ENCODE results near the gene ZDHHC4. TPM values are rescaled to one million over a fixed set of nuclear protein-coding genes. Genes with fewer than 3 reads are reported as not detected.
"Not testable (repeated sequence)": the region's sequence is repeated elsewhere in the genome, so short reads cannot be mapped to it uniquely, and the experiment has no call there.

Gene ZDHHC4
- polyA plus RNA-seq, 2 donors, result 13.6 to 26.1 TPM

- Histone ChIP-seq H3K27ac (ENCODE audit: low read depth in 2 of 2, low read length in 1 of 2) (no peak overlapping the region), H3K4me1 (ENCODE audit: control insufficient read depth in 2 of 2, insufficient read depth in 2 of 2, low read length in 1 of 2) (no peaks in the 10 kb centered on the region), H3K9me3 (ENCODE audit: control insufficient read depth in 2 of 2, insufficient read depth in 1 of 2, low read depth in 1 of 2, low read length in 1 of 2) (no peaks in the 10 kb centered on the region), H3K27me3 (ENCODE audit: control insufficient read depth in 1 of 2, insufficient read depth in 2 of 2, low read length in 2 of 2) (no peaks in the 10 kb centered on the region), H3K36me3 (ENCODE audit: control insufficient read depth in 2 of 2, insufficient read depth in 2 of 2, low read length in 1 of 2) (no peaks in the 10 kb centered on the region), H3K4me3 (ENCODE audit: low read depth in 1 of 2, low read length in 2 of 2) (no peak overlapping the region)
- WGBS, 2 donors, result 35 to 45% methylated on average over 3 of the region's 3 CpGs
These were observed 17.4 kb upstream of the ZDHHC4 start for GRCh38 chr7:6559896-6560295.

- Histone ChIP-seq H3K4me1 (ENCODE audit: control insufficient read depth in 2 of 2, insufficient read depth in 2 of 2, low read length in 1 of 2) (no peaks in the 10 kb centered on the region), H3K27me3 (ENCODE audit: control insufficient read depth in 1 of 2, insufficient read depth in 2 of 2, low read length in 2 of 2) (no peaks in the 10 kb centered on the region), H3K36me3 (ENCODE audit: control insufficient read depth in 2 of 2, insufficient read depth in 2 of 2, low read length in 1 of 2) (no peaks in the 10 kb centered on the region), H3K27ac (ENCODE audit: low read depth in 2 of 2, low read length in 1 of 2) (no peak overlapping the region), H3K4me3 (ENCODE audit: low read depth in 1 of 2, low read length in 2 of 2) (no peak overlapping the region), H3K9me3 (ENCODE audit: control insufficient read depth in 2 of 2, insufficient read depth in 1 of 2, low read depth in 1 of 2, low read length in 1 of 2) (no peaks in the 10 kb centered on the region)
- WGBS, 2 donors, result 84 to 89% methylated on average over 1 of the region's 1 CpG
These were observed 15.1 kb upstream of the ZDHHC4 start for GRCh38 chr7:6562106-6562505.

GRCh38 chr7:6563936-6564770 is 13.1 kb upstream of the ZDHHC4 start:
- Histone ChIP-seq H3K36me3 (ENCODE audit: control insufficient read depth in 2 of 2, insufficient read depth in 2 of 2, low read length in 1 of 2) (no peaks in the 10 kb centered on the region), H3K27me3 (ENCODE audit: control insufficient read depth in 1 of 2, insufficient read depth in 2 of 2, low read length in 2 of 2) (no peaks in the 10 kb centered on the region), H3K9me3 (ENCODE audit: control insufficient read depth in 2 of 2, insufficient read depth in 1 of 2, low read depth in 1 of 2, low read length in 1 of 2) (no peaks in the 10 kb centered on the region), H3K27ac (ENCODE audit: low read depth in 2 of 2, low read length in 1 of 2) (no peak overlapping the region), H3K4me1 (ENCODE audit: control insufficient read depth in 2 of 2, insufficient read depth in 2 of 2, low read length in 1 of 2) (no peaks in the 10 kb centered on the region), H3K4me3 (ENCODE audit: low read depth in 1 of 2, low read length in 2 of 2) (no peak overlapping the region)
- 78 to 84% methylated on average over 12 of the region's 12 CpGs for WGBS, 2 donors

- Histone ChIP-seq H3K4me1 (ENCODE audit: control insufficient read depth in 2 of 2, insufficient read depth in 2 of 2, low read length in 1 of 2) (no peaks in the 10 kb centered on the region), H3K27me3 (ENCODE audit: control insufficient read depth in 1 of 2, insufficient read depth in 2 of 2, low read length in 2 of 2) (no peaks in the 10 kb centered on the region), H3K36me3 (ENCODE audit: control insufficient read depth in 2 of 2, insufficient read depth in 2 of 2, low read length in 1 of 2) (no peaks in the 10 kb centered on the region), H3K4me3 (ENCODE audit: low read depth in 1 of 2, low read length in 2 of 2) (no peak overlapping the region), H3K27ac (ENCODE audit: low read depth in 2 of 2, low read length in 1 of 2) (no peak overlapping the region), H3K9me3 (ENCODE audit: control insufficient read depth in 2 of 2, insufficient read depth in 1 of 2, low read depth in 1 of 2, low read length in 1 of 2) (no peaks in the 10 kb centered on the region)
- 83 to 86% methylated on average over 4 of the region's 4 CpGs for WGBS, 2 donors
These were observed 11.6 kb upstream of the ZDHHC4 start for GRCh38 chr7:6565655-6566054.

- Histone ChIP-seq H3K36me3 (ENCODE audit: control insufficient read depth in 2 of 2, insufficient read depth in 2 of 2, low read length in 1 of 2) (no peaks in the 10 kb centered on the region), H3K27ac (ENCODE audit: low read depth in 2 of 2, low read length in 1 of 2) (no peak overlapping the region), H3K27me3 (ENCODE audit: control insufficient read depth in 1 of 2, insufficient read depth in 2 of 2, low read length in 2 of 2) (no peaks in the 10 kb centered on the region), H3K9me3 (ENCODE audit: control insufficient read depth in 2 of 2, insufficient read depth in 1 of 2, low read depth in 1 of 2, low read length in 1 of 2) (no peaks in the 10 kb centered on the region), H3K4me3 (ENCODE audit: low read depth in 1 of 2, low read length in 2 of 2) (no peak overlapping the region), H3K4me1 (ENCODE audit: control insufficient read depth in 2 of 2, insufficient read depth in 2 of 2, low read length in 1 of 2) (no peaks in the 10 kb centered on the region)
- WGBS, 2 donors, result 82 to 83% methylated on average over 3 of the region's 3 CpGs
These were observed 9.4 kb upstream of the ZDHHC4 start for GRCh38 chr7:6567886-6568285.

- no peaks in the 10 kb centered on the region for H3K9me3 ChIP-seq (ENCODE audit: control insufficient read depth in 2 of 2, insufficient read depth in 1 of 2, low read depth in 1 of 2, low read length in 1 of 2)
- no peak overlapping the region for H3K4me3 ChIP-seq (ENCODE audit: low read depth in 1 of 2, low read length in 2 of 2)
- WGBS, 2 donors, result 64 to 65% methylated on average over 7 of the region's 7 CpGs
- H3K27me3 ChIP-seq (ENCODE audit: control insufficient read depth in 1 of 2, insufficient read depth in 2 of 2, low read length in 2 of 2), result no peaks in the 10 kb centered on the region
- H3K4me1 ChIP-seq (ENCODE audit: control insufficient read depth in 2 of 2, insufficient read depth in 2 of 2, low read length in 1 of 2), result no peaks in the 10 kb centered on the region
- no peak overlapping the region for H3K27ac ChIP-seq (ENCODE audit: low read depth in 2 of 2, low read length in 1 of 2)
- no peaks in the 10 kb centered on the region for H3K36me3 ChIP-seq (ENCODE audit: control insufficient read depth in 2 of 2, insufficient read depth in 2 of 2, low read length in 1 of 2)
These were observed 6.0 kb upstream of the ZDHHC4 start for GRCh38 chr7:6571160-6571779.

- Histone ChIP-seq H3K36me3 (ENCODE audit: control insufficient read depth in 2 of 2, insufficient read depth in 2 of 2, low read length in 1 of 2) (peaks cover under 1% of the 10 kb centered on the region in 2 donors), H3K27ac (ENCODE audit: low read depth in 2 of 2, low read length in 1 of 2) (no peak overlapping the region), H3K27me3 (ENCODE audit: control insufficient read depth in 1 of 2, insufficient read depth in 2 of 2, low read length in 2 of 2) (no peaks in the 10 kb centered on the region), H3K4me3 (ENCODE audit: low read depth in 1 of 2, low read length in 2 of 2) (no peak overlapping the region), H3K9me3 (ENCODE audit: control insufficient read depth in 2 of 2, insufficient read depth in 1 of 2, low read depth in 1 of 2, low read length in 1 of 2) (no peaks in the 10 kb centered on the region), H3K4me1 (ENCODE audit: control insufficient read depth in 2 of 2, insufficient read depth in 2 of 2, low read length in 1 of 2) (peaks cover 0 to 7% of the 10 kb centered on the region in 2 donors)
- 77 to 81% methylated on average over 9 of the region's 9 CpGs for WGBS, 2 donors
These were observed 1.8 kb upstream of the ZDHHC4 start for GRCh38 chr7:6575281-6576023.

GRCh38 chr7:6576024-6576866 is 1.0 kb upstream of the ZDHHC4 start:
- Histone ChIP-seq H3K27me3 (ENCODE audit: control insufficient read depth in 1 of 2, insufficient read depth in 2 of 2, low read length in 2 of 2) (no peaks in the 10 kb centered on the region), H3K27ac (ENCODE audit: low read depth in 2 of 2, low read length in 1 of 2) (no peak overlapping the region), H3K4me1 (ENCODE audit: control insufficient read depth in 2 of 2, insufficient read depth in 2 of 2, low read length in 1 of 2) (peaks cover 0 to 7% of the 10 kb centered on the region in 2 donors), H3K36me3 (ENCODE audit: control insufficient read depth in 2 of 2, insufficient read depth in 2 of 2, low read length in 1 of 2) (peaks cover 6% of the 10 kb centered on the region in 2 donors), H3K9me3 (ENCODE audit: control insufficient read depth in 2 of 2, insufficient read depth in 1 of 2, low read depth in 1 of 2, low read length in 1 of 2) (no peaks in the 10 kb centered on the region), H3K4me3 (ENCODE audit: low read depth in 1 of 2, low read length in 2 of 2) (peak overlapping the region; percentile 37 to 88)
- 73 to 74% methylated on average over 14 of the region's 14 CpGs for WGBS, 2 donors

GRCh38 chr7:6576867-6577368 is 336 bp upstream of the ZDHHC4 start:
- not testable (repeated sequence) for H3K36me3 ChIP-seq (ENCODE audit: control insufficient read depth in 2 of 2, insufficient read depth in 2 of 2, low read length in 1 of 2); H3K27me3 ChIP-seq (ENCODE audit: control insufficient read depth in 1 of 2, insufficient read depth in 2 of 2, low read length in 2 of 2); H3K4me1 ChIP-seq (ENCODE audit: control insufficient read depth in 2 of 2, insufficient read depth in 2 of 2, low read length in 1 of 2); H3K9me3 ChIP-seq (ENCODE audit: control insufficient read depth in 2 of 2, insufficient read depth in 1 of 2, low read depth in 1 of 2, low read length in 1 of 2)
- peak overlapping the region; percentile 88 to 90 for H3K4me3 ChIP-seq (ENCODE audit: low read depth in 1 of 2, low read length in 2 of 2)
- peak overlapping the region; percentile 97 to 99 for H3K27ac ChIP-seq (ENCODE audit: low read depth in 2 of 2, low read length in 1 of 2)
- WGBS, 2 donors, result 10 to 12% methylated on average over 13 to 14 of the region's 14 CpGs

Measured in esophagus (tissue), 2 donors.